ENCODE results near the gene C5orf47.

C5orf47 gene

DNA sequence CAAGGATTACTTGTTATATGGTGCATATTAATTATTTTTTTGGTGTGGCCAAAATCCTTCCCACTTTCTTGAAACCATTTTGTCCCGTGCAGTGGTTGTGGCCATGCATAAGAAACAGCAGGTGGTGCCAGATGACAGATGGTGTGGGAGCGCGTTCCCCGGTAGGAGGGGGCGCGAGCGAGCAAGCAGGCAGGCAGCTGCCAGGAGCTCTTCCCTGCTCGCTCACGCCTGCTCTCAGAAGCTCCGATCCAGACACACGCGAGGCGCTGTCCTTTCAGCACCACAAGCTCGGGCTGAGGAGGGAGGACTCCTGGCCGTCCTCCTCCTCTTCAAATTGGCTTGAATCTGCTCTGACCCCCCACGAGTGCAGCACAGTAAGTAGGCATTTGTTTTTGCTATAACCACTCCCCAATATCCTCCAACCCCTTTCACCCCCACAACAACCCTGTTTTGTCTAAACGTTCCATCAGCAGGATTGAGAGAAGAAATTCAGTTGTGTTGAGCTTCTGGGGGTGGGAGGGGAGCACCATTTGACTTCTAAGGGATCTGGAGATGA is 56.6 kb downstream of the C5orf47 start, which contains the start of gene NSG2:
Gene NSG2, plus strand, starts transcription at position 237 of the 556 bp plus-strand sequence. CDS start 1,050 bp downstream, outside the sequence.
- peak; percentile 82 for DNase-seq

- DNase-seq = peak; percentile 4
These were observed 57.6 kb downstream of the C5orf47 start for GRCh38 chr5:174046558-174046957.

DNA sequence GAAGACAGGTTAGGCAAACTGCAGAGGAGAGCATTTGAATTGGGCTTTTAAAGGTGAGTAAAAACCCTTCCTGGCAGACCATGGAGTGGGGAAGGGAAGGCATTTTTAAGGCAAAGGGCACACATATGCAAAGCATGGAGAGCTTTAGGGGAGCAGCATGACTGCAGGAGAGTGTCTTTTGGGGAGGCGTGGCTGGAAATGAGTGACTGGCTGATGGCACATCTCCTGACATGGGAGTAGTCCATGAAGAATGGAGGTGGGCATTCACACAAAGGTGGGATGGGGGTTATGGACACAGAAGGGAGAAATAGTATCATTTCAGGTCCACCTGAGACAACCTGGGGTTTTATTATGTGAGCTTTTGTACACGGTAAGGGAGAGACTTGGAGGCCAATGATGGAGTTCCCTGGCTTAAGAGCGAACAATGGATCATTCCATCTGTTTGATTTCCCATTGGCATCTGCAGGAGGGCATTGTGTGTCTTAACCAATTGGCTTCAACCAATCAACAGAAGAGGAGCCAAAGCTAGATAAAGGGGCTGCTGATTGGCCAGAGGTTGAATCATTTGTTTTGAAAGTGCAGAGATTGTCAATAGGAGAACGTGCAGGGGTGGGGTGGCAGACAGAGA is 58.6 kb downstream of the C5orf47 start:
- peak; percentile 1 for DNase-seq

DNA sequence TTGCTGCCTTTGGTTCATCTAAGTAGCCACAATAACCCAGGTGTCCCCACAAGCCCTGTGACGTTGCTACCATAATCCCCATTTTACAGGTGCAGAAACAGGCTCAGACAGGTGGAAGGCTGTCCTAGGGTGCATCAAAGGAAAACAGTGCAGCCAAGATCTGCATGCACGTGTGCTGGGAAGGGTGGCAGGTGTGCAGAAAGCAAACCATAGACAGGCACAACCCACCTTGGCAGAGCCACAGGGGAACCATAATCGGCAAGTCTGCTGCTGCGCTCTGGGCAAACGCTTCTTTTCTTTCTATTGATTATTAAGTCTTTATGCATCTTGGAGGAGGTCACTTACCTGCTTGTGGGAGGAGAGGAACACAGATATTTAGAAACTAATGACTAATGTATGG is 63.7 kb downstream of the C5orf47 start:
- DNase-seq = no peak

GRCh38 chr5:174053905-174054304 is 64.9 kb downstream of the C5orf47 start:
- peak; percentile 8 for DNase-seq
